Mesendoderm (in vitro differentiated cells): Measurements from ENCODE around the gene PGA4.

Source experiments
- DNase-seq: peaks from one replicate; pipeline ENCODE4 v3.0.0; 2013
- H2AK5ac ChIP-seq: 2 replicates; pipeline ENCODE4 v1.6.1; 2013; ENCODE audit warnings: low read length, inconsistent platforms
- H2BK120ac ChIP-seq: 2 replicates; pipeline ENCODE4 v1.6.1; 2013; ENCODE audit warnings: low read depth, mild to moderate bottlenecking, low read length, moderate library complexity, mixed read lengths
- H2BK15ac ChIP-seq: replicated peaks from 2 replicates; pipeline ENCODE4 v1.6.1; 2013; ENCODE audit warnings: low read depth, mild to moderate bottlenecking, moderate library complexity
- H2BK5ac ChIP-seq: 2 replicates; pipeline ENCODE4 v1.6.1; 2013; ENCODE audit warnings: low read length, inconsistent platforms
- H3K18ac ChIP-seq: 2 replicates; pipeline ENCODE4 v1.6.1; 2013; ENCODE audit warnings: mild to moderate bottlenecking, low read length, mixed read lengths
- H3K23ac ChIP-seq: one replicate; pipeline ENCODE4 v1.6.1; 2013; ENCODE audit warnings: low read length
- H3K27ac ChIP-seq: 2 replicates; pipeline ENCODE4 v1.5.1; 2013; ENCODE audit warnings: low read depth, mild to moderate bottlenecking, inconsistent platforms, low read length, moderate library complexity
- H3K27me3 ChIP-seq: 2 replicates; pipeline ENCODE4 v1.6.1; 2013; ENCODE audit warnings: low read length, control low read depth, mild to moderate bottlenecking, inconsistent platforms; ENCODE audit not compliant: insufficient read depth, poor library complexity
- H3K36me3 ChIP-seq: 2 replicates; pipeline ENCODE4 v1.6.1; 2013; ENCODE audit warnings: low read length, inconsistent platforms; ENCODE audit not compliant: control insufficient read depth, insufficient read depth
- H3K4ac ChIP-seq: one replicate; pipeline ENCODE4 v1.6.1; 2013; ENCODE audit warnings: low read depth, mild to moderate bottlenecking, low read length, moderate library complexity
- H3K4me1 ChIP-seq: 2 replicates; pipeline ENCODE4 v1.6.1; 2013; ENCODE audit warnings: low read depth, low read length, inconsistent platforms; ENCODE audit not compliant: control insufficient read depth
- H3K4me2 ChIP-seq: 2 replicates; pipeline ENCODE4 v1.6.1; 2013; ENCODE audit warnings: low read length
- H3K4me3 ChIP-seq: 2 replicates; pipeline ENCODE4 v1.5.1; 2013; ENCODE audit warnings: mild to moderate bottlenecking, low read length
- H3K56ac ChIP-seq: one replicate; pipeline ENCODE4 v1.6.1; 2013; ENCODE audit warnings: low read length
- H3K79me1 ChIP-seq: 2 replicates; pipeline ENCODE4 v1.6.1; 2013; ENCODE audit warnings: low read length, inconsistent platforms
- H3K79me2 ChIP-seq: 2 replicates; pipeline ENCODE4 v1.6.1; 2013; ENCODE audit warnings: mild to moderate bottlenecking, low read length; ENCODE audit not compliant: control insufficient read depth, insufficient read depth
- H3K9ac ChIP-seq: 2 replicates; pipeline ENCODE4 v1.6.1; 2013; ENCODE audit warnings: low read length, inconsistent platforms
- H4K5ac ChIP-seq: one replicate; pipeline ENCODE4 v1.6.1; 2013; ENCODE audit warnings: low read length
- H4K8ac ChIP-seq: one replicate; pipeline ENCODE4 v1.6.1; 2013; ENCODE audit warnings: low read depth, mild to moderate bottlenecking, control low read depth, low read length, moderate library complexity
- WGBS: extraction: QIAGEN DNeasy Blood & Tissue Kit; methylation state at CpG from one replicate; pipeline ENCODE4 v1.1.7; 2013; ENCODE audit warnings: low lambda C conversion rate, missing lambda C conversion rate; ENCODE audit not compliant: insufficient coverage; ENCODE audit errors: extremely low coverage; 5-methylcytosine and 5-hydroxymethylcytosine counted together

Gene PGA4

GRCh38 chr11:61264795-61265194 is 42.6 kb downstream of the PGA4 start:
- Histone ChIP-seq H3K56ac (no peak overlapping the region), H4K5ac (no peak overlapping the region), H3K9ac (no peak overlapping the region), H2BK15ac (no peak overlapping the region), H3K36me3 (no peaks in the 10 kb centered on the region), H3K18ac (no peak overlapping the region), H2BK5ac (no peak overlapping the region), H3K4ac (no peak overlapping the region), H2BK120ac (no peak overlapping the region), H2AK5ac (no peak overlapping the region), H3K27ac (no peak overlapping the region), H3K4me1 (no peaks in the 10 kb centered on the region), H3K27me3 (no peaks in the 10 kb centered on the region), H4K8ac (no peak overlapping the region), H3K4me3 (no peak overlapping the region), H3K79me2 (no peaks in the 10 kb centered on the region), H3K4me2 (no peak overlapping the region), H3K79me1 (no peaks in the 10 kb centered on the region), H3K23ac (no peak overlapping the region)
- no peak for DNase-seq
- WGBS, result no CpG with 5 or more reads among the region's 14 CpGs

- Histone ChIP-seq H3K9ac (no peak overlapping the region), H3K27ac (no peak overlapping the region), H3K79me1 (no peaks in the 10 kb centered on the region), H3K79me2 (no peaks in the 10 kb centered on the region), H3K4me3 (no peak overlapping the region), H2BK5ac (no peak overlapping the region), H3K23ac (no peak overlapping the region), H2BK120ac (no peak overlapping the region), H3K4ac (no peak overlapping the region), H2BK15ac (no peak overlapping the region), H4K5ac (no peak overlapping the region), H3K4me2 (no peak overlapping the region), H3K27me3 (no peaks in the 10 kb centered on the region), H4K8ac (no peak overlapping the region), H3K36me3 (no peaks in the 10 kb centered on the region), H3K18ac (no peak overlapping the region), H2AK5ac (no peak overlapping the region), H3K56ac (no peak overlapping the region), H3K4me1 (no peaks in the 10 kb centered on the region)
- WGBS, result no CpG with 5 or more reads among the region's 14 CpGs
- DNase-seq, result no peak
Measured at GRCh38 chr11:61265357-61265756, 43.2 kb downstream of the PGA4 start.

GRCh38 chr11:61266602-61267001 is 44.5 kb downstream of the PGA4 start:
- H3K79me1 ChIP-seq, result no peaks in the 10 kb centered on the region
- DNase-seq, result no peak
- no peak overlapping the region for H4K5ac ChIP-seq
- H3K36me3 ChIP-seq, result no peaks in the 10 kb centered on the region
- H3K56ac ChIP-seq, result no peak overlapping the region
- H3K9ac ChIP-seq, result no peak overlapping the region
- no peak overlapping the region for H2BK15ac ChIP-seq
- H3K4me3 ChIP-seq, result no peak overlapping the region
- no peaks in the 10 kb centered on the region for H3K4me1 ChIP-seq
- H2BK5ac ChIP-seq, result no peak overlapping the region
- no peak overlapping the region for H3K4me2 ChIP-seq
- no peak overlapping the region for H3K27ac ChIP-seq
- no peak overlapping the region for H3K18ac ChIP-seq
- no peak overlapping the region for H2AK5ac ChIP-seq
- H3K23ac ChIP-seq, result no peak overlapping the region
- no peaks in the 10 kb centered on the region for H3K79me2 ChIP-seq
- H4K8ac ChIP-seq, result no peak overlapping the region
- no CpG with 5 or more reads among the region's 4 CpGs for WGBS
- no peak overlapping the region for H3K4ac ChIP-seq
- H2BK120ac ChIP-seq, result no peak overlapping the region
- H3K27me3 ChIP-seq, result no peaks in the 10 kb centered on the region

- H3K79me2 ChIP-seq, result no peaks in the 10 kb centered on the region
- H4K8ac ChIP-seq, result no peak overlapping the region
- H3K79me1 ChIP-seq, result no peaks in the 10 kb centered on the region
- no CpG with 5 or more reads among the region's 6 CpGs for WGBS
- no peaks in the 10 kb centered on the region for H3K36me3 ChIP-seq
- no peak overlapping the region for H3K9ac ChIP-seq
- no peak overlapping the region for H3K4me3 ChIP-seq
- H2BK5ac ChIP-seq, result no peak overlapping the region
- no peak overlapping the region for H3K23ac ChIP-seq
- H3K4me2 ChIP-seq, result no peak overlapping the region
- no peaks in the 10 kb centered on the region for H3K27me3 ChIP-seq
- H3K27ac ChIP-seq, result no peak overlapping the region
- no peak overlapping the region for H2BK120ac ChIP-seq
- no peak overlapping the region for H3K18ac ChIP-seq
- no peak for DNase-seq
- H4K5ac ChIP-seq, result no peak overlapping the region
- H3K4me1 ChIP-seq, result no peaks in the 10 kb centered on the region
- H3K56ac ChIP-seq, result no peak overlapping the region
- H3K4ac ChIP-seq, result no peak overlapping the region
- no peak overlapping the region for H2AK5ac ChIP-seq
- no peak overlapping the region for H2BK15ac ChIP-seq
Measured at GRCh38 chr11:61267437-61267841, 45.3 kb downstream of the PGA4 start.

GRCh38 chr11:61268588-61269250 is 46.6 kb downstream of the PGA4 start:
- no peaks in the 10 kb centered on the region for H3K79me2 ChIP-seq
- H3K36me3 ChIP-seq, result no peaks in the 10 kb centered on the region
- H2BK120ac ChIP-seq, result no peak overlapping the region
- H3K4me3 ChIP-seq, result no peak overlapping the region
- no peak overlapping the region for H3K4ac ChIP-seq
- no peak overlapping the region for H3K27ac ChIP-seq
- no peak overlapping the region for H3K23ac ChIP-seq
- H3K79me1 ChIP-seq, result no peaks in the 10 kb centered on the region
- H3K4me1 ChIP-seq, result no peaks in the 10 kb centered on the region
- no peak overlapping the region for H2BK5ac ChIP-seq
- WGBS, result no CpG with 5 or more reads among the region's 15 CpGs
- no peaks in the 10 kb centered on the region for H3K27me3 ChIP-seq
- H4K8ac ChIP-seq, result no peak overlapping the region
- H4K5ac ChIP-seq, result no peak overlapping the region
- H3K18ac ChIP-seq, result no peak overlapping the region
- no peak for DNase-seq
- H3K4me2 ChIP-seq, result no peak overlapping the region
- H3K56ac ChIP-seq, result no peak overlapping the region
- no peak overlapping the region for H3K9ac ChIP-seq
- no peak overlapping the region for H2BK15ac ChIP-seq
- H2AK5ac ChIP-seq, result no peak overlapping the region
